Measurements from ENCODE around the gene ACOX1.

ACOX1 gene

GRCh38 chr17:75891605-75892555 is 87.1 kb downstream of the ACOX1 start:
- no peak for DNase-seq (ENCODE audit: low read depth)

Measured in ELR (cell line).